Lower lobe of right lung (tissue), 2 donors: ENCODE measurements around the gene AMBRA1. TPM values are rescaled to one million over a fixed set of nuclear protein-coding genes. Genes with fewer than 3 reads are reported as not detected.
A peak's percentile ranks its signal among the peaks of the same experiment; 100 is the strongest.

Experiments used
- ATAC-seq, 2 donors: fragments of 200-7000 bp; cut with Tn5 transposase; one replicate each; pipeline ENCODE4 v1.9.1; 2020 to 2022; ENCODE audit warnings: mild to moderate bottlenecking in 2 of 2, moderate library complexity in 2 of 2
- DNase-seq: peaks from one replicate; pipeline ENCODE4 v3.0.0-alpha.2; 2020
- H3K27ac ChIP-seq: fragments of 200-600 bp; one replicate; pipeline ENCODE4 v1.8.0; 2022
- H3K27me3 ChIP-seq: fragments of 200-600 bp; one replicate; pipeline ENCODE4 v1.8.0; 2022; ENCODE audit warnings: low read depth
- H3K36me3 ChIP-seq: fragments of 200-600 bp; one replicate; pipeline ENCODE4 v1.8.0; 2022; ENCODE audit warnings: mild to moderate bottlenecking
- H3K4me1 ChIP-seq: fragments of 200-600 bp; one replicate; pipeline ENCODE4 v1.8.0; 2022
- H3K4me3 ChIP-seq: fragments of 200-600 bp; one replicate; pipeline ENCODE4 v1.8.0; 2022; ENCODE audit warnings: mild to moderate bottlenecking
- H3K9me3 ChIP-seq: fragments of 200-600 bp; one replicate; pipeline ENCODE4 v1.8.0; 2022
- intact Hi-C: fragments of 100-400 bp; cut with DNase I; formaldehyde crosslinking; loops from one replicate; pipeline ENCODE4 v1.11.0; 2022
- total RNA-seq: library from RNA; stranded (reverse); fragmentation: NEBNext Ultra II Directional; extraction: Animal tissue kit (Norgen Biotek cat#: 25700); gene quantifications from one replicate; pipeline ENCODE4 v1.2.1, GENCODE V29; 2021
- TF ChIP-seq, protein P1 (sequence below): fragments of 200-600 bp; IDR thresholded peaks from one replicate; pipeline ENCODE4 v1.8.0; 2022; ENCODE audit warnings: antibody characterized with exemption, mild to moderate bottlenecking
- donor health status: DM: no; HTN: yes; CAD: no; lungs with severe emphysema.

Gene AMBRA1
- total RNA-seq, 1 donor from 2014 or later: 39.9 TPM

DNA sequence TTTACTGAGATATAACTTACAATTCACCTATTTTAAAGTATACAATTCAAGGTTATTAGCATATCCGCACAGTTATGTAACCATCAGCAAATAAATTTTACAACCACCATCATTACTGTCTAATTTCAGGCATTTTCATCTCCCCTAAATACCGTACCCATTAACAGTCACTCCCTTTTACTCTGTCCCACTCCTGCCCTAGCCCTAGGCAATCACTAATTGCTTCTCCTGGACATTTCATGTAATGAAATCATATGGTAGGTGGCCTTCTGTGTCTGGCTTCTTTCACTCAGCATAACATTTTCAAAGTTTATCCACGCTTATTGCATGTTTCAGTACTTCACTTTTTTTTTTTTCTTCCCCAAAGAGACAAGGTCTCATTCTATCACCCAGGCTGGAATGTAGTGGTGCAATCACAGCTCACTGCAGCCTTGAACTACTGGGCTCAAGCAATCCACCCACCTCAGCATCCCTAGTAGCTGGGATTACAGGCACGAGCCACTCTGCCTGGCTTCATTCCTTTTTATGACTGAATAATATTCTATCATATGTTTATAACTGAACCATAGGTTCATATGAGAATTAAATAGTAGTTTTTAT lies 140.8 kb downstream of the AMBRA1 start:
- no peaks in the 10 kb centered on the region for H3K27me3 ChIP-seq
- H3K9me3 ChIP-seq: no peaks in the 10 kb centered on the region
- TF ChIP-seq, protein P1, sequence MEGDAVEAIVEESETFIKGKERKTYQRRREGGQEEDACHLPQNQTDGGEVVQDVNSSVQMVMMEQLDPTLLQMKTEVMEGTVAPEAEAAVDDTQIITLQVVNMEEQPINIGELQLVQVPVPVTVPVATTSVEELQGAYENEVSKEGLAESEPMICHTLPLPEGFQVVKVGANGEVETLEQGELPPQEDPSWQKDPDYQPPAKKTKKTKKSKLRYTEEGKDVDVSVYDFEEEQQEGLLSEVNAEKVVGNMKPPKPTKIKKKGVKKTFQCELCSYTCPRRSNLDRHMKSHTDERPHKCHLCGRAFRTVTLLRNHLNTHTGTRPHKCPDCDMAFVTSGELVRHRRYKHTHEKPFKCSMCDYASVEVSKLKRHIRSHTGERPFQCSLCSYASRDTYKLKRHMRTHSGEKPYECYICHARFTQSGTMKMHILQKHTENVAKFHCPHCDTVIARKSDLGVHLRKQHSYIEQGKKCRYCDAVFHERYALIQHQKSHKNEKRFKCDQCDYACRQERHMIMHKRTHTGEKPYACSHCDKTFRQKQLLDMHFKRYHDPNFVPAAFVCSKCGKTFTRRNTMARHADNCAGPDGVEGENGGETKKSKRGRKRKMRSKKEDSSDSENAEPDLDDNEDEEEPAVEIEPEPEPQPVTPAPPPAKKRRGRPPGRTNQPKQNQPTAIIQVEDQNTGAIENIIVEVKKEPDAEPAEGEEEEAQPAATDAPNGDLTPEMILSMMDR: no peak
- no peak overlapping the region for H3K27ac ChIP-seq
- intact Hi-C loops: no loop called here
- ATAC-seq (no peak), DNase-seq (no peak)
- H3K4me1 ChIP-seq: no peaks in the 10 kb centered on the region
- H3K4me3 ChIP-seq: no peak overlapping the region
- no peaks in the 10 kb centered on the region for H3K36me3 ChIP-seq

DNA sequence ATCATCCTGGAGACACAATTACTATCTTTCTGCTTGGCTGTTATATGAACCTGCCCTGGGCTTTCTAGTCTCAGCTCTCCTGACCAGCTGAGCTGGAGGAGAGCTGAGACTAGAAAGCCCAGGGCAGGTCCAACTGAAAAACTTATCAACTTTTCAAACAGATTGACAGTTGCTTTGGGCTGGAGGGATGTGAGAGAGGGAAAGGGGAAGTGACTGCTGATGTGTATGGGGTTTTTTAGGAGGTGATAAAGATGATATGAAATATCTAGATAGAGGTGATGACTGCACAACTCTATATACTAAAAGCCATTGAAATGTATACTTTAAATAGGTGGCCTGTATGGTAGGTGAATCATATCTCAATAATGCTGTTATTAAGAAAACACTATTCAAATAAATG lies 142.1 kb downstream of the AMBRA1 start:
- Histone ChIP-seq H3K27ac (no peak overlapping the region), H3K4me3 (no peak overlapping the region), H3K4me1 (no peaks in the 10 kb centered on the region), H3K36me3 (no peaks in the 10 kb centered on the region), H3K27me3 (no peaks in the 10 kb centered on the region), H3K9me3 (no peaks in the 10 kb centered on the region)
- TF ChIP-seq, protein P1: no peak
- ATAC-seq (no peak), DNase-seq (no peak)
- intact Hi-C loops: no loop called here

DNA sequence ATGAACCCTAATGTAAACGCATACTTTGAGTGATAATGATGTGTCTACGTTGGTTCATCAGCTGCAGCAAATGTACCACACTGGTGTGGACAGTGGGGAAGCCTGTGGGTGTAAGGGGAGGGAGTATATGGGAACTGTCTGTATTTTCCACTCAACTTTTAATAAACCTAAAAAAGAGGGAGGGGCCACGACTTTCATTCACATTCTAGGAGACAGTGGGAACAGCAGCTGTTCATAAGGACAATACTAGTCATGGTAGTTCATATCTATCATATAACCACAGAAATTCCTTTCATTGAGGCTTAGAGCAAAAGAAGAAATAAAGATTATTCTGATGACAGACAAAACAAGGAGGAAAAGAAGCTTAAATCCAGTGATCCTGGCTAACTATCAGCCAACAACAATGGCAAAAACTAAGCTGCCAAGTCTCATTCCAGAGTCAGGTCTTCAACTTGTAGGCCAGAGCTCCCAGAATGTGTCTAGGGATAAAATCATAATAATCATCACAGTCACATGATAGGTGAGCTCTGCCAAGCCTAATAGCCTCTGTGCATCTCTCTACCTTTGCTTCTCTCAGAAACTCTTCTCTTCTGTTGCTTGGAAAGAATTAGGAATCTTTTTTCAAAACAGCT lies 142.9 kb downstream of the AMBRA1 start:
- no peaks in the 10 kb centered on the region for H3K36me3 ChIP-seq
- H3K4me1 ChIP-seq: peaks cover 6% of the 10 kb centered on the region
- no peaks in the 10 kb centered on the region for H3K9me3 ChIP-seq
- intact Hi-C loops: no loop called here
- H3K27me3 ChIP-seq: no peaks in the 10 kb centered on the region
- H3K4me3 ChIP-seq: no peak overlapping the region
- DNase-seq (no peak), ATAC-seq (no peak)
- H3K27ac ChIP-seq: no peak overlapping the region
- TF ChIP-seq, protein P1: no peak

DNA sequence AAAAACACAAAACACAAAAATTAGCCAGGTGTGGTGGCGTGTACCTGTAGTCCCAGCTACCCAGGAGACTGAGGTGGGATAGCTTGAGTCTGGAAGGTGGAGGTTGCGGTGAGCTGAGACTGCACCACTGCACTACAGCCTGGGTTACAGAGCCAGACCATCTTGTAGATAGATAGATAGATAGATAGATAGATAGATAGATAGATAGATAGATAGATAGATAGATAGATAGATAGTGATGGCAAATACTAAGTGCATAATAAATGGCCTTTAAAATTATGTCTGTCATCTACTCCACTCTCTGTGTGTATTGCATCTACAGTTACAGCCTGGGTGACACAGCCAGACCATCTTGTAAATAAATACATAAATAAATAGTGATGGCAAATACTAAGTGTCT lies 146.3 kb downstream of the AMBRA1 start:
- Histone ChIP-seq H3K4me3 (no peak overlapping the region), H3K4me1 (peaks cover 10% of the 10 kb centered on the region), H3K9me3 (no peaks in the 10 kb centered on the region), H3K27ac (no peak overlapping the region), H3K27me3 (no peaks in the 10 kb centered on the region), H3K36me3 (peaks cover 10% of the 10 kb centered on the region)
- intact Hi-C loops: no loop called here
- TF ChIP-seq, protein P1: no peak
- DNase-seq (no peak), ATAC-seq (no peak)

DNA sequence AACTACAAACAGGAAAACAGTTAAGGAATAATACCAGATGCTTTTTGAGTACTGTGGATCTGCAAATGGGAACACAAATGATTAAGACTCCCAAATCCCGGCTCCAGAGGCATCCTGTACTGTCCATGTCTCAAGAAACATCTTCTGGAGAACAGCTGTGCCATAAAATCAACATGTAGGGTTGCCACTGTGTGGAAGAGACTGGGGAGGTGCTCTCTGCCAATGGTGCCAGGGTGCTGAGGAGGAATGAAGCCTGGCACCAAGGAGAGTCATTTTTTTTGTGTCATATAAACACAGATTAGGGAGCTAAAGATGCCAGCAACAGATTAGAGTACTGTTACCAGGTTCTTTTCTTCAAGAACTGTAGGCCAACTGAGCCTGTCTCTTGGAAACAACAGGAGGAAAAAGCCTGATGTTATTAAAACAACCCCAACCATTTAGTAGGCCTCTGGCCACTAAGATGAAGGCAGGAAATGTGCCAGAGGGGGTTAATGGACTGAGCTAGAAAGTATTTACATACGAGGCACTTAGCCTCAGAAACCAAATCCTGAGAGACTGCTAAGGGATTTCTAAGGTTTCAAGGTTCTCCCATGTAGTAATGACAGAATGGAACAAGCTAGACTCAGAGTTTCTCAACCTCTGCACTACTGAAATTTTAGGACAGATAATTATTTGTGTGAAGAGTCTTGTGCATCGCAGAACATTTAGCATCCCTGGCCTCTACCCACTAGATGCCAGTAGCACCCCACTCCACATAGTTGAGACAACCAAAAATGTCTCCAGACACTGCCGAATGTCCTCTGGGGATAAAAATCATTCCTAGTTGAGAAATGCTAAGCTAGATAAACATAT lies 147.7 kb downstream of the AMBRA1 start:
- no peak for DNase-seq
- H3K9me3 ChIP-seq: no peaks in the 10 kb centered on the region
- no peak overlapping the region for H3K27ac ChIP-seq
- ATAC-seq: peak in 1 of 2 donors; percentile 58
- TF ChIP-seq, protein P1: no peak
- peaks cover 10% of the 10 kb centered on the region for H3K4me1 ChIP-seq
- H3K27me3 ChIP-seq: no peaks in the 10 kb centered on the region
- intact Hi-C loops: no loop called here
- peaks cover 23% of the 10 kb centered on the region for H3K36me3 ChIP-seq
- H3K4me3 ChIP-seq: no peak overlapping the region
